ENCODE measurements around the gene SDK1. TPM values are rescaled to one million over a fixed set of nuclear protein-coding genes. Genes with fewer than 3 reads are reported as not detected.
"Not testable (repeated sequence)": the region's sequence is repeated elsewhere in the genome, so short reads cannot be mapped to it uniquely, and the experiment has no call there.

Gene SDK1
- total RNA-seq, 1 donor from 2014 or later: 1.3 TPM

DNA sequence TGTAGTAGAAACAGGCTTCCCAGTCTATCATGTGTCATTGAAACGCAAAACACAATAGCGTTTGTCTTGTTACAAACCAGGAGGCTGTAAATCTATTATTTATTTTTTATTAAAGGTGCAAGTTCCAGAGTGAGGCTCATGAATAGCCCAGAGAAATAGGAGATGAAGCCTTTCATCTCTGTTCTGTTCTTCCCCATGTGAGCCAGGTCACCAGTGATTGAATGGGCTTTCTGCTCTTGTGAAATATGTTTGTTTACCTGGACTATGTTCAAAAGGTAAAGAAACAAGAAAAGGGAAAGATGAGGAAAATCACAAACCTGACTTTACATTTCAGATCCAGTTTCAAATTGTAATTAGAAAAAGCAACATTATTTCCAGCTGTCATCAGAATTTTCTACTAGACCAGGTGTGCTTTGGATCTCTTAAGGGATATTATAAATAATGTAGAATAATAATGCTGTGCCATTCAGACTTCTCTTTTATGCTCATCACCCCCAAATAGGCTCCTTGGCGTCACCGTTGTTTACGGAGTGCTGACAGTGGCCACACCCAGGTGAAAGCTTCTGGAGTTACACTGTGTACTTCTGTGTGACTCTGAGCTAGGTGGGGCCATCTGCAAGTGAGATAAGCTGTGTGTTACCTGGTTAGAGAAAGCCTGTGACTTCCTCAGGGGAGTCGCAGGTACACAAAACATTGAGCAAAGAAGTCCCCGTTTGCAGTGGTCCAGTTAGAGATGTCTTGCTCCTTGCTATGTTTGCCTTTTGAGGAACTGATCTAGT, 274.9 kb downstream of the SDK1 start:
- intact Hi-C loops (cut with micrococcal nuclease): no loop called here
- CTCF ChIA-PET: no interaction called here

DNA sequence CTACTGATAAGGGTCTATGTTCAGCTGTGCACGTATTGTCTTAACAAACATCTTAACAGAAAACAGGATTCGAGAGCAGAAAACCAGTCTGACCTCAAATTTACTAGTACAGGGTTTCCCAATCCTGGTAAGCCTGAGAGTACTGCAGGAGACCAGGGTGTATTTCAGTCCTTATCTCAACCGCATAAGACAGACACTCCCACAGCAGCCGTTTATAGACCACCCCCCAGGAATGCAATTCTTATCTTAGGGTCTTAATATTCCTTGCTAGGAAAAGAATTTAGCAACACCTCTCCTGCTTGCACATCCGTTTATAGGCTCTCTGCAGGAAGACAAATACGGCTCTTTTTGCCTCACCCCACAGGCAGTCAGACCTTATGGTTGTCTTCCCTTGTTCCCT, 277.3 kb downstream of the SDK1 start:
- ChIA-PET CTCF (no interaction called here), POLR2A (no interaction called here)
- ATAC-seq (ENCODE audit: low read depth): no peak
- no peak overlapping the region for H3K27ac Mint-ChIP-seq
- peaks cover 8% of the 10 kb centered on the region for H3K27me3 Mint-ChIP-seq
- H3K4me3 Mint-ChIP-seq: no peak overlapping the region
- intact Hi-C loops (cut with micrococcal nuclease): no loop called here
- H3K36me3 Mint-ChIP-seq (ENCODE audit: low read depth): no peaks in the 10 kb centered on the region
- DNase-seq: no peak
- no peaks in the 10 kb centered on the region for H3K4me1 Mint-ChIP-seq
- TF ChIP-seq, protein P1, sequence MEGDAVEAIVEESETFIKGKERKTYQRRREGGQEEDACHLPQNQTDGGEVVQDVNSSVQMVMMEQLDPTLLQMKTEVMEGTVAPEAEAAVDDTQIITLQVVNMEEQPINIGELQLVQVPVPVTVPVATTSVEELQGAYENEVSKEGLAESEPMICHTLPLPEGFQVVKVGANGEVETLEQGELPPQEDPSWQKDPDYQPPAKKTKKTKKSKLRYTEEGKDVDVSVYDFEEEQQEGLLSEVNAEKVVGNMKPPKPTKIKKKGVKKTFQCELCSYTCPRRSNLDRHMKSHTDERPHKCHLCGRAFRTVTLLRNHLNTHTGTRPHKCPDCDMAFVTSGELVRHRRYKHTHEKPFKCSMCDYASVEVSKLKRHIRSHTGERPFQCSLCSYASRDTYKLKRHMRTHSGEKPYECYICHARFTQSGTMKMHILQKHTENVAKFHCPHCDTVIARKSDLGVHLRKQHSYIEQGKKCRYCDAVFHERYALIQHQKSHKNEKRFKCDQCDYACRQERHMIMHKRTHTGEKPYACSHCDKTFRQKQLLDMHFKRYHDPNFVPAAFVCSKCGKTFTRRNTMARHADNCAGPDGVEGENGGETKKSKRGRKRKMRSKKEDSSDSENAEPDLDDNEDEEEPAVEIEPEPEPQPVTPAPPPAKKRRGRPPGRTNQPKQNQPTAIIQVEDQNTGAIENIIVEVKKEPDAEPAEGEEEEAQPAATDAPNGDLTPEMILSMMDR (IDR thresholded peaks at IDR 0.05): no peak
- peaks cover 21% of the 10 kb centered on the region for H3K9me3 Mint-ChIP-seq

More for the DNA sequence above, 274.9 kb downstream of the SDK1 start:
- peaks cover 15% of the 10 kb centered on the region for H3K27me3 Mint-ChIP-seq
- H3K36me3 Mint-ChIP-seq (ENCODE audit: low read depth): no peaks in the 10 kb centered on the region
- DNase-seq (no peak), ATAC-seq (ENCODE audit: low read depth) (no peak)
- peaks cover 21% of the 10 kb centered on the region for H3K9me3 Mint-ChIP-seq
- H3K27ac Mint-ChIP-seq: no peak overlapping the region
- no peak overlapping the region for H3K4me3 Mint-ChIP-seq
- POLR2A ChIA-PET: no interaction called here
- H3K4me1 Mint-ChIP-seq: no peaks in the 10 kb centered on the region
- TF ChIP-seq, protein P1 (IDR thresholded peaks at IDR 0.05): no peak

DNA sequence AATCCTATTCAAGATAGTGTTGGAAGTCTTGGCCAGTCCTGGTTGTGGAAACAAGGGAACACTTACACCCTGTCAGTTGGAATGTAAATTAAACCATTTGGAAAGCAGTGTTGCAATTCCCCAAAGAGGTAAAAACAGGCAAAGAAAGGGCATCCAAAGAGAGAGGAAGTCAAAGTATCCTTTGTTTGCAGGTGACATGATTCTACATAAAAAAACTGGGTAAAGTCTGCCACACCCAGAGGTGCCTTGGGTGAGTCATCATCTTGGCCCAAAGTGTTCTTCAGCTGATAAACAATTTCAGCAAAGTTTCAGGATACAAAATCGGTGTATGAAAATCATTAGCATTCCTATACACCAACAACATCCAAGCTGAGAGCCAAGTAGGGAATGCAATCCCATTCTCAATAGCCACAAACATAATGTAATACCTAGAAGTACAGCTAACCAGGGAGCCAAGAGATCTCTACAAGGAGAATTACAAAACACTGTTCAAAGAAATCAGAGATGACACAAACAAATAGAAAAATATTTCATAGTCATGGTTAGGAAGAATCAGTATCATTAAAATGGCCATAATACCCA, 278.7 kb downstream of the SDK1 start:
- H3K27ac Mint-ChIP-seq: no peak overlapping the region
- H3K27me3 Mint-ChIP-seq: peaks cover 3% of the 10 kb centered on the region
- no peaks in the 10 kb centered on the region for H3K4me1 Mint-ChIP-seq
- DNase-seq (no peak), ATAC-seq (ENCODE audit: low read depth) (no peak)
- CTCF ChIA-PET: no interaction called here
- peaks cover 21% of the 10 kb centered on the region for H3K9me3 Mint-ChIP-seq
- no peak overlapping the region for H3K4me3 Mint-ChIP-seq
- TF ChIP-seq, protein P1 (IDR thresholded peaks at IDR 0.05): no peak
- POLR2A ChIA-PET: no interaction called here
- intact Hi-C loops (cut with micrococcal nuclease): no loop called here
- no peaks in the 10 kb centered on the region for H3K36me3 Mint-ChIP-seq (ENCODE audit: low read depth)

DNA sequence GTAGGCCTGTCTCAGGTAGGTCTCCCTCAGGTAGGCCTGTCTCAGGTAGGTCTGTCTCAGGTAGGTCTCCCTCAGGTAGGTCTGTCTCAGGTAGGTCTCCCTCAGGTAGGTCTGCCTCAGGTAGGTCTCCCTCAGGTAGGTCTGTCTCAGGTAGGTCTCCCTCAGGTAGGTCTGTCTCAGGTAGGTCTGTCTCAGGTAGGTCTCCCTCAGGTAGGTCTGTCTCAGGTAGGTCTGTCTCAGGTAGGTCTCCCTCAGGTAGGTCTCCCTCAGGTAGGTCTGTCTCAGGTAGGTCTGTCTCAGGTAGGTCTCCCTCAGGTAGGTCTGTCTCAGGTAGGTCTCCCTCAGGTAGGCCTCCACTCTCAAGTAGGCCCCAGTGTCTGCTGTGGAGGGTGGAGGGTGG, 281.1 kb downstream of the SDK1 start:
- H3K4me1 Mint-ChIP-seq; POLR2A ChIA-PET; DNase-seq; H3K4me3 Mint-ChIP-seq; ATAC-seq (ENCODE audit: low read depth); H3K27me3 Mint-ChIP-seq; CTCF ChIA-PET; intact Hi-C loops (cut with micrococcal nuclease); H3K27ac Mint-ChIP-seq; H3K36me3 Mint-ChIP-seq (ENCODE audit: low read depth): not testable (repeated sequence)
- H3K9me3 Mint-ChIP-seq: peaks cover 18% of the 10 kb centered on the region

DNA sequence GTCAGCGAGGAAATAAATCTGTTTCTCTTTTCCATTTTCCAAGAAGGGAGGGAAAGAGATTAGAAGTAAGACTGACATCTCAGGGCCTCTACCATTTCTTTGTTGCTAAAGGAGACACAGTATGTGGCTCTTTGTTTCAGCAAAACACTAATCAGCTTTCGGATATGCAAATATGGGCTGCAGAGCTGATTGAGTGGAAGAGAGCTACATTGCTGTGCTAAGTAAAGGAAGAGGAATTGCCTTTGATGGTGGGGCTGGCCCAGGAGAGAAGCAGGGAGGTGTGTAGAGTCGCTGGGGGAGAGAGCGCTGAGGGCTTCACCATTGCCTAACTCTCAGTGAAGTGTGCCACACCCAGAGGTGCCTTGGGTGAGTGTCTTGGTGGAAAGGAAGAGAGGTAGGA, 284.8 kb downstream of the SDK1 start:
- Mint-ChIP-seq H3K4me1 (no peaks in the 10 kb centered on the region), H3K27ac (no peak overlapping the region), H3K36me3 (ENCODE audit: low read depth) (no peaks in the 10 kb centered on the region), H3K9me3 (no peaks in the 10 kb centered on the region), H3K27me3 (no peaks in the 10 kb centered on the region), H3K4me3 (no peak overlapping the region)
- TF ChIP-seq, protein P1 (IDR thresholded peaks at IDR 0.05): no peak
- ChIA-PET POLR2A (no interaction called here), CTCF (no interaction called here)
- DNase-seq (no peak), ATAC-seq (ENCODE audit: low read depth) (no peak)
- intact Hi-C loops (cut with micrococcal nuclease): no loop called here

Data from activated B cell treated with CpG ODN at 0.5 μM for 24 hours (primary cell).